HG03097 (cell line): ENCODE results near the gene IFTAP.
A peak's percentile ranks its signal among the peaks of the same experiment; 100 is the strongest.
"Not testable (repeated sequence)": the region's sequence is repeated elsewhere in the genome, so short reads cannot be mapped to it uniquely, and the experiment has no call there.

Experiments
- ATAC-seq: cut with Tn5 transposase; IDR thresholded peaks from one replicate; pipeline ENCODE4 v1.9.1; 2021; ENCODE audit not compliant: unreplicated experiment, low FRiP score

IFTAP gene, protein sequence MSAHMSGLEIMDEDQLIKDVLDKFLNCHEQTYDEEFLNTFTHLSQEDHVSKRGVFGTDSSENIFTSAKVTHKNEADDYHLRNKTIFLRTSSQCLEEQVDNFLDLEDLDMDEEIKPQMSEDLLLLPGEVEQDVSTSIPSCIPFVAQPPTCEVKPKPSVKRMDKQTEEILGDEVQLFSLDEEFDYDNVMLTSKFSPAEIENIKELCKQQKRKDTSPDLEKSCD

GRCh38 chr11:36594316-36594989, at the start of gene IFTAP:
IFTAP (plus strand) TSS chr11:36594502; CDS start chr11:36610104, 15,602 bp downstream.
- ATAC-seq = peak; percentile 86

DNA sequence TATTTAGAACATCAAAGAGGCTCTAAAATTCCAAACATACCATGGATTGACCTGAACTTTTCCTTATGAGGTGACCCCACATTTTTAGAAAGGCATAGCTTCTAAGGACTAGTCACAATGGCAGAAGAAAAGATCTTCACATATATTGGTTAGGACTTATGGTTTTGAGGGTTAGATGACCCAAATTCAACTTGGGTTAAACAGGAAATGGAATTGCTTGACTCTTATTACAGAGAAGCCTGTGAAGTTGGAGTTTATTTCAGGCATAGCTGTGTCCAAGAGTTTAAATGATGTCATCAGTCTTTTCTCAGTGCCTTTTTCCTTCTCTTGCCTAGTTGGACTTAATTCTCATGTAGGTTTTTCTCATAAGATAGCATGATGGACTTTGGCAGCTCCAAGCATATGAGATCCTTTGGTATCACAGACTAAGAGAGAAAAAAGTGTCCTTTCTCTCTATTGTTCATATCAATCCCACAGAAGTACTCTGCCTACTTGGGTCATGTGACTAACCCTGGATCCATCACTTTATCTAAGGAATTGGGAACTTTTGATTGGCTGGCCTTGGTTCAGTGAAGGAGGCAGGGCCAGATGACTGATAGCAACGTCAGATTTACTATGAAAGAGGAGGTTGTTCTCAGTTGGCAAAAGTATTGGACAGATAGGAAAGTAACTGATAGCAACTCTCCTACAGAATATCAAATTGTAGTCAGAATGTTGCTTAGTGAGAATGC, 43.8 kb upstream of the IFTAP start:
- no peak for ATAC-seq

GRCh38 chr11:36557390-36557789, 36.9 kb upstream of the IFTAP start:
- ATAC-seq = not testable (repeated sequence)

DNA sequence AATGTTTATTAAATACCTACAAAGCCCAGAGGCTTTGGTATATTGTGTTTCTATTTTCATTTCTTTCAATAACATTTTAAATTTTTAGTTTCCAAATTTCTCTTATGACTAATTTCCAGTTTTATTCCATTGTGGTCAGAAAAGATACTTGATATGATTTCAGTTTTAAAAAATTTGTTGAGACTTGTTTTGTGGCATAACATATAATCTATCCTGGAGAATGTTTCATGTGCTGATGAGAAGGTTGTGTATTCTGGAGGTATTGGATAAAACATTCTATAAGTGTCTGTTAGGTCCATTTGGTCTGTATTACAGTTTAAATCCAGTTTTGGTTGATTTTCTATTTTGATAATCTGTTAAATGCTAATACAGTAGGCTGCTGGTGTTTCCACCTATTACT, 36.3 kb upstream of the IFTAP start:
- ATAC-seq = no peak

DNA sequence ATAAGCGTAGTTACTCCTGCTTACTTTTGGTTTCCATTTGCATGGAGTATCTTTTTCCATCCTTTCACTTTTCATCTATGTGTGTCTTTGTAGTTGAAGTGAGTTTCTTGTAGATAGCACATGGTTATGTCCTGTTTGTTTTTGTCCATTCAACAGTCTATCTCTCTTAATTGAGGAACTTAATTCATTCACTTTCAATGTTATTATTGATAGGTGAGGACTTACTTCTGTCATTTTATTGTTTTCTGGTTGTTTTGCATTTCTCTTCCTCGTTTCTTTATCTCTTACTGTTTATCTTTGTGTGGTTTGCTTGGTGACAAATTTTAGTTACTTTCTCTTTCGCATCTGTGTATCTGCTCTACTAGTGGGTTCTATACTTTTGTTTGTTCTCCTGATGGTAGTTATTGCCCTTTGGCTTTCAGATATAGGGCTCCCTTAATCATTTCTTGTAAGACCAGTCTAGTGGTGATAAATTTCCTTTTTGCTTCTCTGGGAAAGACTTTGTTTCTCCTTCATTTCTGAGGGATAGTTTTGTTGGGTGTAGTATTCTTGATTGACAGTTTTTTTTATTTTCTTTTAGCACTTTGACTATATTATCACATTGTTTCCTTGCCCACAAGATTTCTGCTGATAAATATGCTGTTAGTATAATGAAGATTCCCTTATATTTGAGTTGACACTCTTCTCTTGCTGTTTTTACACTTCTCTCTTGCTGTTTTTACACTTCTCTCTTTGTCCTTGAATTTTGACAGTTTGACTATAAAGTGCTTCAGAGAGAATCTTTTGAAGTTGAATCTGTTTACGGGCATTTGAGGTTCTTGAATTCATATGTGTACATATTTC, 35.5 kb upstream of the IFTAP start:
- ATAC-seq = peak; percentile 92

- no peak for ATAC-seq
Observed at GRCh38 chr11:36564376-36565030, 29.8 kb upstream of the IFTAP start.

DNA sequence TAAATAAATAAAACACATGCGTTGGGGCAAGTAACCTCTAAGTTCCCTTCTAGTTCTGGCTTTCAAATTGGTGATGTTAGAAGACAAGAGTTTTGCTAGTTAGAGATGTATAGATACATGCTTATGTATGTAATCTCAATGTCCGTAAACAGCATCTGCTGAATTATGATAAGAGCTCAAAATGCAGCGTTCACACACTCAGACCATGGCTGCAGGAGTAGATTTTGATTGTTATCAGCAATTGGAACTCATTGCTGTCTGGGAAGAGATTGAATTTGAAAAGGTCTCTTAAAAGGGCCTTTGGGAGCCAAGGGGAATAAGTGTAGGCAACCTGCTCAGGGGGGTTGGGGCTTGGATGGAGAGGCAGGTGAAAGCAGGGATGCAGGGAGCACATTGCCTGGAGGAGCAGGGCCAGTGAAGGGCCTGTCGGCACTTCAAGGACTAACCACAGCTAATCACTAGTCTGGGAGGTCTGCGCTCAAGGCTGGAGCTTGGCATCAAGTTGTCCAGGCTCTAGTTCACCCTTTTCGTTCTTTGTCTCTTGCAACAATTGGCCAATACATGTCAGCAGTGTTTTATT, 29.2 kb upstream of the IFTAP start:
- no peak for ATAC-seq

- ATAC-seq = no peak
Observed at GRCh38 chr11:36566407-36567053, 27.8 kb upstream of the IFTAP start.

DNA sequence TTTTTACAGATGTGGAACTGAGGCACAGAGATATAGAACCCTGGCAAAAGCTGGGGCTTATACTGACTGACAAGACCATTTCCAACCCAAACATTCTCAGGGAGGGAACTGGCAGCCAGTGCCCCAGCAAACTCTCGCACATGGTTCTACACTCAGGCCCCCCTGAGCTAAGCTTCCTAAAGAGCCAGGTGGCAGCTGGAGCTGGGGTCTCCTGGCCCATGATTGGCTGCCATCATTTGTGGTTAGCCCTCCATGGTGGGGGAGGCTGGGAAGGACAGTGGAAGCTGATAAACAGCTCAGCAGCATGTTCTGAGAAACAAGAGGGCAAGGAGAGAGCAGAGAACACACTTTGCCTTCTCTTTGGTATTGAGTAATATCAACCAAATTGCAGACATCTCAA, 26.6 kb upstream of the IFTAP start, which contains the start of gene RAG1:
RAG1 (plus strand) TSS at position 314 of the 400 bp plus-strand sequence. CDS start 5,298 bp downstream, outside the sequence.
- no peak for ATAC-seq

DNA sequence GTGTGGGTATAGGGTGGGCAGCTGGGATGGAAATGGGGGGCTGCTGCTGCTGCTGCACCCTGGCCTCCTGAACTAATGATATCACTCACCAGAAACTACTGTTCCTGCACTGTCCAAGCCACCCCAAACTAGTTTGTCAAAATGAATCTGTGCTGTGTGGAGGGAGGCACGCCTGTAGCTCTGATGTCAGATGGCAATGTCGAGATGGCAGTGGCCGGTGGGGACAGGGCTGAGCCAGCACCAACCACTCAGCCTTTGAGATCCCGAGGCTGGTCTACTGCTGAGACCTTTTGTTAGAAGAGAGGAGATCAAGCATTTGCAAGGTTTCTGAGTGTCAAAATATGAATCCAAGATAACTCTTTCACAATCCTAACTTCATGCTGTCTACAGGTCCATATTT, 25.2 kb upstream of the IFTAP start:
- ATAC-seq = no peak

- ATAC-seq = no peak
Observed at GRCh38 chr11:36574486-36574885, 19.8 kb upstream of the IFTAP start.

GRCh38 chr11:36577373-36577772, 16.9 kb upstream of the IFTAP start:
- no peak for ATAC-seq

- no peak for ATAC-seq
Observed at GRCh38 chr11:36577859-36578258, 16.4 kb upstream of the IFTAP start.

- no peak for ATAC-seq
Observed at GRCh38 chr11:36578458-36578857, 15.8 kb upstream of the IFTAP start.

- ATAC-seq = no peak
Observed at GRCh38 chr11:36581536-36581935, 12.8 kb upstream of the IFTAP start.

DNA sequence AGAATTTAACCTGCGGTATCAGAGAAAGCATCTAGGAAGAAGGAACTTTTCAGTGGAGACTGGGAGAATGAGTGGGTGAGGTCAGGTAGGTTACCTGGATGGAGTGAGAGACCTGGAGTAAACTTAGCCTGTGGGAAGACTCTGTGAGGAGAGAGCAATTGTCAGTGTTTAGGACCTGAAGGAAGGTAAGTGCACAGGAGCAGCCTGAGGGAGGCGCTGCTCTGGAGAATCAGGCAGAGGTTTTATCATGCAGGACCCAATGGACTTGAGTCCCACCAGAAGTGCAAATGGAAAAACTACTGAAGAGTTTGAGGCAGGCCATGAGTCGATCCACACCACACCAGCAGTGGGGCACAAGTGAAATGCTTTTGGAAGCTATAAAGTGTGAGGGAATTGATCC, 10.6 kb upstream of the IFTAP start:
- no peak for ATAC-seq

GRCh38 chr11:36586543-36586942, 7.8 kb upstream of the IFTAP start:
- no peak for ATAC-seq

DNA sequence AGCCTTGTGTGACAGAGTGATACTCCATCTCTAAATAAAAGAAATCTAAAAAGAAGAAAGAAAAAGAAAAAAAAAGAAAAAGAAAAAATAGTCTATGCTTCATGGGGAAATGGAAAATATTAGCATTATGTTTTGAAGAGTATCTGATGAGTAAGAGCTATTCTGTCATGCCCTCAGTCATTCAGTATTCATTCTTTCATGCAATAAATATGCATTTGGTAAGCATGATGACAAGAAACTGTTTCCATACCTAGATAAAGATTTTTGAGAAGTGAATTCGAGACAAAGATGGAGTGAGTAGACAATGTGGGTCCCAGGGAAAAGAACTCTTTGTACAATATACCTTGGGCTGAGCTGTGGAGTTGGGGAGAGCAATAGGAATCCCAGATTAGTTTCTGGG, 6.2 kb upstream of the IFTAP start:
- ATAC-seq = no peak

DNA sequence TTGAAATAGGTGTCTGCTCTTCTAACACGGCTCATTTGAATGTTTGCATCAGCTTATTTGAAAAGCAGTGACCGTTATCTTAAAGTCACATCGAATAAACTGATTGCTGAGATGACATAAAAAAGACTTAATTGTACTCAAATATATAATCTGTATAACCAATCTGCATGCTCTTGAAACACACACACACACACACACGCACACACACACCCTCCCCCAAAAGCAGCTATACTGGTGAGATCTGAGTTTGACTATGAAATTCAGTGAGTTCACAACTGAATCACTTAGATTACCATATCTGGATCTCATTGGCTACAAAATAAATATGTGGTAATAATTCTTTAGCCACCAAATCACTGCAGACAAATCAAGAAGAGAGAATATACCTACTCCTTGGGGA, 3.8 kb upstream of the IFTAP start:
- no peak for ATAC-seq
